Urinary bladder (tissue), 4 donors: ENCODE measurements around the gene CFAP20DC. TPM values are rescaled to one million over a fixed set of nuclear protein-coding genes. Genes with fewer than 3 reads are reported as not detected.
"Not testable (repeated sequence)": the region's sequence is repeated elsewhere in the genome, so short reads cannot be mapped to it uniquely, and the experiment has no call there.

ENCODE experiments used
- DNase-seq: peaks from one replicate; pipeline ENCODE4 v3.0.0-alpha.2; 2015; ENCODE audit errors: extremely low spot score
- H3K27ac ChIP-seq: one replicate; pipeline ENCODE4 v1.5.1; 2013; ENCODE audit warnings: low read depth, mild to moderate bottlenecking, moderate library complexity
- H3K36me3 ChIP-seq: one replicate; pipeline ENCODE4 v1.6.1; 2013; ENCODE audit warnings: mild to moderate bottlenecking, moderate library complexity; ENCODE audit not compliant: insufficient read depth
- H3K4me1 ChIP-seq: one replicate; pipeline ENCODE4 v1.6.1; 2013; ENCODE audit warnings: mild to moderate bottlenecking, moderate library complexity; ENCODE audit not compliant: insufficient read depth
- H3K4me3 ChIP-seq: one replicate; pipeline ENCODE4 v1.5.1; 2013; ENCODE audit warnings: low read depth, low read length
- WGBS: extraction: QIAGEN DNeasy Blood & Tissue Kit; methylation state at CpG from one replicate; pipeline ENCODE4 v1.1.7; 2013; 5-methylcytosine and 5-hydroxymethylcytosine counted together
- polyA plus RNA-seq: library from polyadenylated mRNA; stranded (reverse); fragments of 200-250 nt; gene quantifications from one replicate; pipeline ENCODE4 v1.2.3, GENCODE V29; 2013
- total RNA-seq: library from RNA; depleted of rRNA; stranded (reverse); fragments of >200 nt; gene quantifications from one replicate; pipeline ENCODE4 v1.2.3, GENCODE V29; 2014
- donor health status: healthy with polysubstance abuse.
- donor health status: healthy.

The CFAP20DC gene
- total and polyA plus RNA-seq, 2 donors, result 0.39 to 4.3 TPM

- H3K4me3 ChIP-seq, result no peak overlapping the region
- DNase-seq, result no peak
- WGBS, result 55% methylated on average over 4 of the region's 4 CpGs
- H3K36me3 ChIP-seq, result no peaks in the 10 kb centered on the region
- H3K4me1 ChIP-seq, result no peaks in the 10 kb centered on the region
- no peak overlapping the region for H3K27ac ChIP-seq
Observed at GRCh38 chr3:58829321-58830000, 220.4 kb downstream of the CFAP20DC start.

- Histone ChIP-seq H3K4me3 (no peak overlapping the region), H3K36me3 (no peaks in the 10 kb centered on the region), H3K27ac (no peak overlapping the region), H3K4me1 (no peaks in the 10 kb centered on the region)
- DNase-seq, result no peak
- WGBS, result 80% methylated on average over 1 of the region's 1 CpG
Observed at GRCh38 chr3:58824777-58825176, 225.0 kb downstream of the CFAP20DC start.

- Histone ChIP-seq H3K4me1 (no peaks in the 10 kb centered on the region), H3K36me3 (no peaks in the 10 kb centered on the region), H3K27ac (no peak overlapping the region), H3K4me3 (no peak overlapping the region)
- peak; percentile 62 for DNase-seq
- WGBS, result 12% methylated on average over 7 of the region's 7 CpGs
Observed at GRCh38 chr3:58824285-58824684, 225.5 kb downstream of the CFAP20DC start.

GRCh38 chr3:58806551-58807244 is 243.1 kb downstream of the CFAP20DC start:
- not testable (repeated sequence) for DNase-seq, H3K4me1 ChIP-seq, H3K36me3 ChIP-seq, H3K27ac ChIP-seq, H3K4me3 ChIP-seq
- WGBS, result 91% methylated on average over 26 of the region's 26 CpGs

- WGBS, result 58% methylated on average over 2 of the region's 2 CpGs
- no peaks in the 10 kb centered on the region for H3K36me3 ChIP-seq
- no peak overlapping the region for H3K4me3 ChIP-seq
- DNase-seq, result no peak
- H3K4me1 ChIP-seq, result no peaks in the 10 kb centered on the region
- no peak overlapping the region for H3K27ac ChIP-seq
Observed at GRCh38 chr3:58804914-58805313, 244.9 kb downstream of the CFAP20DC start.

GRCh38 chr3:58801541-58801940 is 248.3 kb downstream of the CFAP20DC start:
- Histone ChIP-seq H3K4me1 (no peaks in the 10 kb centered on the region), H3K4me3 (no peak overlapping the region)
- WGBS, result 46% methylated on average over 6 of the region's 6 CpGs

GRCh38 chr3:58800940-58801339 is 248.9 kb downstream of the CFAP20DC start:
- no peaks in the 10 kb centered on the region for H3K4me1 ChIP-seq
- no peak for DNase-seq
- no peak overlapping the region for H3K27ac ChIP-seq
- 50% methylated on average over 3 of the region's 3 CpGs for WGBS
- H3K4me3 ChIP-seq, result no peak overlapping the region
- no peaks in the 10 kb centered on the region for H3K36me3 ChIP-seq

More at GRCh38 chr3:58801541-58801940, 248.3 kb downstream of the CFAP20DC start:
- H3K27ac ChIP-seq, result no peak overlapping the region
- no peaks in the 10 kb centered on the region for H3K36me3 ChIP-seq
- no peak for DNase-seq

- no peak for DNase-seq
- no peaks in the 10 kb centered on the region for H3K4me1 ChIP-seq
- no peak overlapping the region for H3K27ac ChIP-seq
- WGBS, result 86% methylated on average over 2 of the region's 2 CpGs
- no peak overlapping the region for H3K4me3 ChIP-seq
- no peaks in the 10 kb centered on the region for H3K36me3 ChIP-seq
Observed at GRCh38 chr3:58800032-58800431, 249.8 kb downstream of the CFAP20DC start.

GRCh38 chr3:58799271-58799670 is 250.6 kb downstream of the CFAP20DC start:
- no peaks in the 10 kb centered on the region for H3K4me1 ChIP-seq
- WGBS, result 71% methylated on average over 3 of the region's 3 CpGs
- no peak overlapping the region for H3K27ac ChIP-seq
- no peaks in the 10 kb centered on the region for H3K36me3 ChIP-seq
- DNase-seq, result no peak
- no peak overlapping the region for H3K4me3 ChIP-seq

- no peaks in the 10 kb centered on the region for H3K36me3 ChIP-seq
- no peak for DNase-seq
- 84% methylated on average over 2 of the region's 2 CpGs for WGBS
- no peaks in the 10 kb centered on the region for H3K4me1 ChIP-seq
- no peak overlapping the region for H3K27ac ChIP-seq
- no peak overlapping the region for H3K4me3 ChIP-seq
Observed at GRCh38 chr3:58798312-58798711, 251.5 kb downstream of the CFAP20DC start.

GRCh38 chr3:58794750-58795149 is 255.1 kb downstream of the CFAP20DC start:
- Histone ChIP-seq H3K4me1 (no peaks in the 10 kb centered on the region), H3K4me3 (no peak overlapping the region), H3K36me3 (no peaks in the 10 kb centered on the region), H3K27ac (no peak overlapping the region)
- WGBS, result 94% methylated on average over 4 of the region's 4 CpGs
- no peak for DNase-seq

GRCh38 chr3:58793938-58794337 is 255.9 kb downstream of the CFAP20DC start:
- WGBS, result 84% methylated on average over 3 of the region's 3 CpGs
- Histone ChIP-seq H3K27ac (no peak overlapping the region), H3K36me3 (no peaks in the 10 kb centered on the region), H3K4me1 (no peaks in the 10 kb centered on the region), H3K4me3 (no peak overlapping the region)
- no peak for DNase-seq

GRCh38 chr3:58792921-58793451 is 256.8 kb downstream of the CFAP20DC start:
- Histone ChIP-seq H3K4me1 (no peaks in the 10 kb centered on the region), H3K27ac (no peak overlapping the region), H3K4me3 (no peak overlapping the region), H3K36me3 (no peaks in the 10 kb centered on the region)
- 48% methylated on average over 2 of the region's 2 CpGs for WGBS
- no peak for DNase-seq

- no peaks in the 10 kb centered on the region for H3K36me3 ChIP-seq
- H3K4me1 ChIP-seq, result no peaks in the 10 kb centered on the region
- H3K27ac ChIP-seq, result no peak overlapping the region
- H3K4me3 ChIP-seq, result no peak overlapping the region
- DNase-seq, result no peak
Observed at GRCh38 chr3:58789385-58789784, 260.4 kb downstream of the CFAP20DC start.
